Astrocyte of the spinal cord (primary cell): ENCODE measurements around the gene PRKD1.

Source experiments
- DNase-seq: peaks from one replicate; pipeline ENCODE4 v3.0.0; 2011; ENCODE audit warnings: low read depth, low spot score
- H3K4me3 ChIP-seq: 2 replicates; pipeline ENCODE4 v1.5.1; 2011; ENCODE audit warnings: low read depth, mild to moderate bottlenecking, low read length, moderate library complexity
- CTCF ChIP-seq: IDR thresholded peaks from 2 replicates; pipeline ENCODE4 v1.5.1; 2012; ENCODE audit warnings: low read depth, mild to moderate bottlenecking, low read length, inconsistent platforms
- in situ Hi-C: cut with HindIII; loops from 2 replicates; pipeline ENCODE4 v1.10.0; 2017; ENCODE audit warnings: low sequenced_read_pairs

The PRKD1 gene

GRCh38 chr14:29896354-29896821 lies 31.3 kb downstream of the PRKD1 start:
- H3K4me3 ChIP-seq: no peak overlapping the region
- TF ChIP-seq CTCF: no peak
- no peak for DNase-seq
- in situ Hi-C loops: no loop called here

- no peak overlapping the region for H3K4me3 ChIP-seq
- no peak for DNase-seq
- in situ Hi-C loops: no loop called here
- TF ChIP-seq CTCF: no peak
Observed at GRCh38 chr14:29895591-29896083, 32.0 kb downstream of the PRKD1 start.

GRCh38 chr14:29893989-29894388 lies 33.7 kb downstream of the PRKD1 start:
- no peak for TF ChIP-seq CTCF
- DNase-seq: no peak
- in situ Hi-C loops: no loop called here
- H3K4me3 ChIP-seq: no peak overlapping the region

GRCh38 chr14:29892327-29892726 lies 35.3 kb downstream of the PRKD1 start:
- no peak for TF ChIP-seq CTCF
- in situ Hi-C loops: no loop called here
- no peak overlapping the region for H3K4me3 ChIP-seq
- DNase-seq: peak; percentile 17

- in situ Hi-C loops: no loop called here
- H3K4me3 ChIP-seq: no peak overlapping the region
- no peak for TF ChIP-seq CTCF
- DNase-seq: no peak
Observed at GRCh38 chr14:29885988-29886387, 41.7 kb downstream of the PRKD1 start.

GRCh38 chr14:29868000-29868399 lies 59.6 kb downstream of the PRKD1 start:
- in situ Hi-C loops: no loop called here
- peak; percentile 14 for DNase-seq

More at GRCh38 chr14:29868000-29868399, 59.6 kb downstream of the PRKD1 start:
- no peak for TF ChIP-seq CTCF
- no peak overlapping the region for H3K4me3 ChIP-seq
